Activated B cell treated with CpG ODN at 0.5 μM for 24 hours (primary cell): ENCODE data around the gene GOLGA7B. TPM values are rescaled to one million over a fixed set of nuclear protein-coding genes. Genes with fewer than 3 reads are reported as not detected.

Experiments
- ATAC-seq: fragments of 200-7000 bp; cut with Tn5 transposase; one replicate; pipeline ENCODE4 v1.10.0; 2021; ENCODE audit warnings: low read depth, mild to moderate bottlenecking, moderate library complexity
- CTCF ChIA-PET: fragments of 350-600 bp; sonication (Branson Sonifier 250); formaldehyde crosslinking; loops from one replicate; lab custom pipeline; 2021; ENCODE audit warnings: antibody characterized with exemption; lab: Charles Lee
- POLR2A ChIA-PET: fragments of 350-600 bp; sonication (Branson Sonifier 250); formaldehyde crosslinking; loops from one replicate; lab custom pipeline; 2021; ENCODE audit warnings: antibody characterized with exemption; lab: Charles Lee
- DNase-seq: peaks from one replicate; pipeline ENCODE4 v3.0.0; 2022
- H3K27ac Mint-ChIP-seq: one replicate; pipeline ENCODE4 v1.8.0; 2020; ENCODE audit warnings: mixed read lengths
- H3K27me3 Mint-ChIP-seq: one replicate; pipeline ENCODE4 v1.8.0; 2021; ENCODE audit warnings: mixed read lengths
- H3K36me3 Mint-ChIP-seq: one replicate; pipeline ENCODE4 v1.8.0; 2021; ENCODE audit warnings: low read depth, mixed read lengths
- H3K4me1 Mint-ChIP-seq: one replicate; pipeline ENCODE4 v1.8.0; 2021; ENCODE audit warnings: mixed read lengths
- H3K4me3 Mint-ChIP-seq: one replicate; pipeline ENCODE4 v1.8.0; 2020; ENCODE audit warnings: mild to moderate bottlenecking, mixed read lengths
- H3K9me3 Mint-ChIP-seq: one replicate; pipeline ENCODE4 v1.8.0; 2020; ENCODE audit warnings: mixed read lengths
- intact Hi-C: fragments of 100-400 bp; cut with micrococcal nuclease; formaldehyde crosslinking; loops from one replicate; pipeline ENCODE4 v1.15.1; 2024
- total RNA-seq: library from RNA; stranded (reverse); gene quantifications from 2 replicates; pipeline ENCODE4 v1.2.3, GENCODE V29; 2022
- TF ChIP-seq, protein P1 (sequence below): fragments of 200-600 bp; IDR thresholded peaks from one replicate; pipeline ENCODE4 v1.8.0; 2022; ENCODE audit warnings: antibody characterized with exemption, mild to moderate bottlenecking

GOLGA7B gene
- total RNA-seq, 1 donor from 2014 or later = 0.04 TPM

DNA sequence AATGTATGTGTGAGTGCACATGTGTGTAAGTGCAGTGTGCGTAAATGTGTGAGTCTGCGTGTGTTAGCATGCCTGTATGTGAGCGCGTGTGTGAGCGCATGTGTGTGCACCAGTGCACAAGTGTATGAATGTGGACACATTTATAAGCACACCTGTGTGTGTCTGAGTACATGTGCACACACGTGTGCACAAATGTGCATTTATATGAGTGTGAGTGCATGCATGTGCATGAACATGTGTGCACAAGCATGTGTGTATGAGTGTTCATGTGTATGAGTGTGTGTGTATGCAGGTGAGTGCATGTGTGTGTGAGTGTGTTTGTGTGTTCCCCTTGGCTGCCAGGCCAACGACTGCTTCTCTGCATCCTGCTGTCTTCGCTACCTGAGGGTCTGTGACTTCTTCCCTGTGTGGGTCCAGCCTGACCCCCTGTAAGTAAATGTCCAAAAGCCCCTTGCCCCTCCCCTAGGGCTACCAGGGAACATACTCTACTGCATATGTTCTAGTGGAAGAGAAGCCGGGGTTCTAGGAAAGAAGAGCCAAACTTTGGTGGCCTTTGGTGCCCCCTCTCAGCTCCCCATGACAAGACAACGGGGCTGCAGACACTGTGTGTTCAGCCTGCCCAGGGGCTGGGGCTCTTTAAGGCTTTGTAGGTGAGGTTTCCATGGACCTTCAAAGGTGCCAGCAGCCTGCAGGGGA lies 17.0 kb downstream of the GOLGA7B start:
- Mint-ChIP-seq H3K36me3 (no peaks in the 10 kb centered on the region), H3K27ac (no peak overlapping the region), H3K27me3 (peaks cover 21% of the 10 kb centered on the region), H3K9me3 (no peaks in the 10 kb centered on the region), H3K4me3 (no peak overlapping the region), H3K4me1 (peaks cover 6% of the 10 kb centered on the region)
- ATAC-seq (no peak), DNase-seq (no peak)
- ChIA-PET CTCF (no interaction called here), POLR2A (no interaction called here)
- intact Hi-C loops = no loop called here
- TF ChIP-seq, protein P1, sequence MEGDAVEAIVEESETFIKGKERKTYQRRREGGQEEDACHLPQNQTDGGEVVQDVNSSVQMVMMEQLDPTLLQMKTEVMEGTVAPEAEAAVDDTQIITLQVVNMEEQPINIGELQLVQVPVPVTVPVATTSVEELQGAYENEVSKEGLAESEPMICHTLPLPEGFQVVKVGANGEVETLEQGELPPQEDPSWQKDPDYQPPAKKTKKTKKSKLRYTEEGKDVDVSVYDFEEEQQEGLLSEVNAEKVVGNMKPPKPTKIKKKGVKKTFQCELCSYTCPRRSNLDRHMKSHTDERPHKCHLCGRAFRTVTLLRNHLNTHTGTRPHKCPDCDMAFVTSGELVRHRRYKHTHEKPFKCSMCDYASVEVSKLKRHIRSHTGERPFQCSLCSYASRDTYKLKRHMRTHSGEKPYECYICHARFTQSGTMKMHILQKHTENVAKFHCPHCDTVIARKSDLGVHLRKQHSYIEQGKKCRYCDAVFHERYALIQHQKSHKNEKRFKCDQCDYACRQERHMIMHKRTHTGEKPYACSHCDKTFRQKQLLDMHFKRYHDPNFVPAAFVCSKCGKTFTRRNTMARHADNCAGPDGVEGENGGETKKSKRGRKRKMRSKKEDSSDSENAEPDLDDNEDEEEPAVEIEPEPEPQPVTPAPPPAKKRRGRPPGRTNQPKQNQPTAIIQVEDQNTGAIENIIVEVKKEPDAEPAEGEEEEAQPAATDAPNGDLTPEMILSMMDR = no peak

GRCh38 chr10:97867220-97867800 lies 17.7 kb downstream of the GOLGA7B start:
- ATAC-seq (no peak), DNase-seq (no peak)
- Mint-ChIP-seq H3K9me3 (no peaks in the 10 kb centered on the region), H3K36me3 (no peaks in the 10 kb centered on the region), H3K4me1 (peaks cover 6% of the 10 kb centered on the region), H3K27me3 (peaks cover 23% of the 10 kb centered on the region), H3K27ac (no peak overlapping the region), H3K4me3 (no peak overlapping the region)
- TF ChIP-seq, protein P1 = no peak
- POLR2A ChIA-PET = no interaction called here
- CTCF ChIA-PET = no interaction called here
- intact Hi-C loops = no loop called here

DNA sequence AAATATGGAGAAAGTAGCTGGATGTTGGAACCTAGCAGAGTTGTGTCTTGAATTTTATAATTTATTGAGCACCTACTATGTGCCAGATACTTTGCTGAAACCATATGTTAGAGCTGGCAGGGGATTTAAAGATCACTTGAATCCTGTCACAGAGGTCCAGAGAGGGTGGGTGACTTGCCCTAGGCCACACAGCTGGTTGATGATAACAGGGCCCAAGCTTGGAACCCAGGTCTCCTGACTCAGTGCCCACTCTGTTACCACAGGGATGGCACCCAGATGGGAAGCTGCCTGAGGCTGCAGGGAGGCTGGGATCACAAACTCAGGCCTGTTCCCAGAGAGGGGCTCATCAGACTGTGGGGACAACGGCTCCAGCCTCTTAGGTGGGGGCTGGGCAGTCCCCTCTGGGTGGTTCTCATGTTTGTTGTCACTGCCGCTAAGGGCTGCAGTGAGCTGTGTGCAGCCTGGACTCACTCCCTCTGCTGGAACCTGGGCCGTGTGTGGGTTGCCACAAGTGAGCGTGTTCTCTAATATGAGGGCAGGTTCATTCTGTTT lies 18.6 kb downstream of the GOLGA7B start:
- Mint-ChIP-seq H3K4me3 (no peak overlapping the region), H3K27ac (no peak overlapping the region), H3K4me1 (peaks cover 6% of the 10 kb centered on the region), H3K27me3 (peaks cover 27% of the 10 kb centered on the region), H3K9me3 (no peaks in the 10 kb centered on the region), H3K36me3 (no peaks in the 10 kb centered on the region)
- TF ChIP-seq, protein P1 = no peak
- ATAC-seq = no peak
- ChIA-PET CTCF (no interaction called here), POLR2A (no interaction called here)
- intact Hi-C loops = loop anchor here (2.0 kb wide), 1 partner anchor 191 kb away; no protein-coding TSS in a partner anchor
- no peak for DNase-seq

GRCh38 chr10:97869091-97870042 lies 19.7 kb downstream of the GOLGA7B start:
- Mint-ChIP-seq H3K4me3 (no peak overlapping the region), H3K27me3 (peaks cover 24% of the 10 kb centered on the region), H3K36me3 (no peaks in the 10 kb centered on the region), H3K9me3 (no peaks in the 10 kb centered on the region), H3K27ac (no peak overlapping the region), H3K4me1 (peaks cover 6% of the 10 kb centered on the region)
- ChIA-PET CTCF (interaction anchor here (1.1 kb wide), 1 partner anchor 168 kb away, joined by 3 read pairs; no protein-coding TSS in a partner anchor), POLR2A (no interaction called here)
- TF ChIP-seq, protein P1 = no peak
- ATAC-seq (peak; percentile 56), DNase-seq (no peak)
- intact Hi-C loops = loop anchor here (1.0 to 2.0 kb wide), 2 partner anchors 77 to 193 kb away; no protein-coding TSS in a partner anchor
